ENCODE results near the gene CTBP2.

The CTBP2 gene

GRCh38 chr10:125106586-125106985, 53.8 kb downstream of the CTBP2 start:
- no peak overlapping the region for H3K27ac ChIP-seq
- DNase-seq (ENCODE audit: low spot score), result no peak
- no peak overlapping the region for H3K4me3 ChIP-seq
- TF ChIP-seq CTCF (IDR thresholded peaks at IDR 0.05), result no peak

GRCh38 chr10:125105706-125106255, 54.6 kb downstream of the CTBP2 start:
- H3K4me3 ChIP-seq, result no peak overlapping the region
- no peak overlapping the region for H3K27ac ChIP-seq
- no peak for DNase-seq (ENCODE audit: low spot score)
- no peak for TF ChIP-seq CTCF (IDR thresholded peaks at IDR 0.05)

GRCh38 chr10:125105155-125105554, 55.2 kb downstream of the CTBP2 start:
- Histone ChIP-seq H3K4me3 (no peak overlapping the region), H3K27ac (no peak overlapping the region)
- TF ChIP-seq CTCF (IDR thresholded peaks at IDR 0.05), result no peak
- DNase-seq (ENCODE audit: low spot score), result no peak

- Histone ChIP-seq H3K4me3 (no peak overlapping the region), H3K27ac (no peak overlapping the region)
- DNase-seq (ENCODE audit: low spot score), result no peak
- TF ChIP-seq CTCF (IDR thresholded peaks at IDR 0.05), result no peak
Measured at GRCh38 chr10:125104559-125104958, 55.8 kb downstream of the CTBP2 start.

GRCh38 chr10:125103924-125104323, 56.4 kb downstream of the CTBP2 start:
- TF ChIP-seq CTCF (IDR thresholded peaks at IDR 0.05), result no peak
- H3K4me3 ChIP-seq, result no peak overlapping the region
- no peak for DNase-seq (ENCODE audit: low spot score)
- H3K27ac ChIP-seq, result no peak overlapping the region

- no peak for TF ChIP-seq CTCF (IDR thresholded peaks at IDR 0.05)
- Histone ChIP-seq H3K27ac (no peak overlapping the region), H3K4me3 (no peak overlapping the region)
- DNase-seq (ENCODE audit: low spot score), result no peak
Measured at GRCh38 chr10:125103466-125103865, 56.9 kb downstream of the CTBP2 start.

GRCh38 chr10:125102821-125103220, 57.5 kb downstream of the CTBP2 start:
- Histone ChIP-seq H3K27ac (no peak overlapping the region), H3K4me3 (no peak overlapping the region)
- TF ChIP-seq CTCF (IDR thresholded peaks at IDR 0.05), result no peak
- DNase-seq (ENCODE audit: low spot score), result no peak

All from coronary artery (tissue), 2 donors.